Smooth muscle cell (in vitro differentiated cells): ENCODE results near the gene PAFAH1B2. TPM values are rescaled to one million over a fixed set of nuclear protein-coding genes. Genes with fewer than 3 reads are reported as not detected.
A peak's percentile ranks its signal among the peaks of the same experiment; 100 is the strongest.

Experiments used
- DNase-seq: peaks from one replicate; lab custom pipeline; 2025; ENCODE audit not compliant: unreplicated experiment; lab: John Stamatoyannopoulos, UW
- H2AFZ ChIP-seq: fragments of 200-600 bp; sonication (generic); 2 replicates; pipeline ENCODE4 v1.6.0; 2016; ENCODE audit warnings: antibody characterized with exemption, low read depth, mild to moderate bottlenecking
- H3F3A ChIP-seq: fragments of 200-600 bp; sonication (generic); 2 replicates; pipeline ENCODE4 v1.6.0; 2017; ENCODE audit warnings: antibody characterized with exemption, low read depth
- H3K27ac ChIP-seq: fragments of 200-600 bp; sonication (generic); 2 replicates; pipeline ENCODE4 v1.5.1; 2016; ENCODE audit warnings: low read depth, mild to moderate bottlenecking
- H3K27me3 ChIP-seq: fragments of 200-600 bp; sonication (generic); 2 replicates; pipeline ENCODE4 v1.6.1; 2016; ENCODE audit warnings: low read depth, mild to moderate bottlenecking
- H3K36me3 ChIP-seq: fragments of 200-600 bp; sonication (generic); 2 replicates; pipeline ENCODE4 v1.5.1; 2016; ENCODE audit warnings: low read depth
- H3K4me1 ChIP-seq: fragments of 200-600 bp; sonication (generic); 2 replicates; pipeline ENCODE4 v1.5.1; 2016; ENCODE audit warnings: low read depth
- H3K4me2 ChIP-seq: fragments of 200-600 bp; sonication (generic); 2 replicates; pipeline ENCODE4 v1.6.0; 2016; ENCODE audit warnings: mild to moderate bottlenecking
- H3K4me3 ChIP-seq: fragments of 200-600 bp; sonication (generic); 2 replicates; pipeline ENCODE4 v1.5.1; 2016; ENCODE audit warnings: mild to moderate bottlenecking
- H3K79me2 ChIP-seq: fragments of 200-600 bp; sonication (generic); 2 replicates; pipeline ENCODE4 v1.6.0; 2016; ENCODE audit warnings: low read depth, mild to moderate bottlenecking
- H3K9ac ChIP-seq: fragments of 200-600 bp; sonication (generic); 2 replicates; pipeline ENCODE4 v1.6.0; 2016; ENCODE audit warnings: low read depth
- H3K9me3 ChIP-seq: fragments of 200-600 bp; sonication (generic); replicated peaks from 2 replicates; pipeline ENCODE4 v1.5.1; 2016; ENCODE audit warnings: low read depth
- H4K20me1 ChIP-seq: fragments of 200-600 bp; sonication (generic); 2 replicates; pipeline ENCODE4 v1.6.0; 2016; ENCODE audit warnings: low read depth
- CTCF ChIP-seq: fragments of 200-600 bp; sonication (generic); IDR thresholded peaks from 2 replicates; pipeline ENCODE4 v1.5.1; 2017; ENCODE audit warnings: borderline replicate concordance, mild to moderate bottlenecking, antibody characterized with exemption; ENCODE audit not compliant: insufficient read depth, poor library complexity, severe bottlenecking
- WGBS: methylation state at CpG from one replicate; pipeline ENCODE4 v1.1.7; 2016; ENCODE audit warnings: low lambda C conversion rate; 5-methylcytosine and 5-hydroxymethylcytosine counted together
- polyA plus RNA-seq: library from polyadenylated mRNA; unstranded; fragments of >200 nt; fragmentation: Nextera tagmentation; extraction: Ambion mirVana; gene quantifications from 2 replicates; pipeline ENCODE4 v1.2.1, GENCODE V29; 2016
- total RNA-seq: library from RNA; depleted of rRNA; stranded (reverse); fragments of >200 nt; gene quantifications from 2 replicates; pipeline ENCODE4 v1.2.3, GENCODE V29; 2014

The PAFAH1B2 gene
- total and polyA plus RNA-seq, 2 experiments from 2014 or later: 30.7 to 146 TPM

DNA sequence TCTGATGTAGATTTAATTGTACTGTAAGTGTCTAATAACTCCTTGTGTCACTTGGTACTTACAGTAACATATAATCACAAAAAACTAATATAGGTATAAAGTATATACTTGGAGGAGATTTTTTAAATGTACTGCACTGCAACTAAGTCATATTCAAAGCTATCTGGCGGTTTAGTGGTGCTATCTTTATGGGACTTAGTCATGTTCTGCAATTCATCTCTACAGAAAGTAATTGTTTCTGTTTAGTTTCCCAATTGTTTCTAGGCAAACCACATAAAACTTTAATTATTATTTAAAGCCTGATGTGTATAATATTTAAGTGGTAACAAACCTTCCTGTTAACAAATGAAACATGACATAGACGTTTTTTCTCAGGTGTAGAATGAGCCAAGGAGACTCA, 8.0 kb downstream of the PAFAH1B2 start:
- no peaks in the 10 kb centered on the region for H3K36me3 ChIP-seq
- H3K4me2 ChIP-seq: no peak overlapping the region
- no peak for TF ChIP-seq CTCF
- H3K27ac ChIP-seq: peak overlapping the region; percentile 46
- no peak overlapping the region for H3K9ac ChIP-seq
- H3K9me3 ChIP-seq: no peaks in the 10 kb centered on the region
- no peaks in the 10 kb centered on the region for H3K4me1 ChIP-seq
- 35% methylated on average over 2 of the region's 2 CpGs for WGBS
- H4K20me1 ChIP-seq: peaks cover 100% of the 10 kb centered on the region
- no peaks in the 10 kb centered on the region for H3K27me3 ChIP-seq
- H3K79me2 ChIP-seq: peaks cover 100% of the 10 kb centered on the region
- no peak overlapping the region for H3K4me3 ChIP-seq
- no peak overlapping the region for H2AFZ ChIP-seq
- DNase-seq: no peak
- peaks cover 10% of the 10 kb centered on the region for H3F3A ChIP-seq

DNA sequence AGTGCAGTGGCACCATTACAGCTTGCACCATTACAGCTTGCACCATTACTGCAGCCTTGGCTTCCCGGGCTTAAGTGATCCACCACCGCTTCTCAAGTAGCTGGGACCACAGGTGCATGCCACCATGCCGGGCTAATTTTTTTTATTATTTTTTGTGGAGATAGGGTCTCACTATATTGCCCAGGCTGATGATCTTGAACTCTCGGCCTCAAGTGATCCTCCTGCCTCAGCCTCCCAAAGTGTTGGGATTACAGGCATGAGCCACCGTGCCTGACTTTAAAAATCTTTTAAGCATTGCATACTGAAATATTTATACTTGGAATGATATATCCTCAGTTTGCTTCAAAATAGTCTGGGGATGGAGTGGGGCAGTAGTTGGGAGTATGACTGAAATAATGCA, 10.4 kb downstream of the PAFAH1B2 start:
- no peak for TF ChIP-seq CTCF
- H3K4me3 ChIP-seq: no peak overlapping the region
- no peaks in the 10 kb centered on the region for H3K36me3 ChIP-seq
- no peak for DNase-seq
- WGBS: over 99% methylated on average over 5 of the region's 5 CpGs
- H3K9ac ChIP-seq: no peak overlapping the region
- H4K20me1 ChIP-seq: peaks cover 100% of the 10 kb centered on the region
- peaks cover 100% of the 10 kb centered on the region for H3K79me2 ChIP-seq
- peaks cover 10% of the 10 kb centered on the region for H3F3A ChIP-seq
- H2AFZ ChIP-seq: no peak overlapping the region
- no peak overlapping the region for H3K4me2 ChIP-seq
- H3K9me3 ChIP-seq: no peaks in the 10 kb centered on the region
- H3K4me1 ChIP-seq: no peaks in the 10 kb centered on the region
- no peak overlapping the region for H3K27ac ChIP-seq
- H3K27me3 ChIP-seq: no peaks in the 10 kb centered on the region

- WGBS: 95% methylated on average over 2 of the region's 2 CpGs
- H3K36me3 ChIP-seq: peaks cover 14% of the 10 kb centered on the region
- H4K20me1 ChIP-seq: peaks cover 100% of the 10 kb centered on the region
Measured at GRCh38 chr11:117157507-117157906, 13.4 kb downstream of the PAFAH1B2 start.

More at GRCh38 chr11:117157507-117157906, 13.4 kb downstream of the PAFAH1B2 start:
- no peak for DNase-seq
- H3K79me2 ChIP-seq: peaks cover 100% of the 10 kb centered on the region
- H3K4me3 ChIP-seq: no peak overlapping the region
- no peaks in the 10 kb centered on the region for H3K27me3 ChIP-seq
- H3K9me3 ChIP-seq: no peaks in the 10 kb centered on the region
- no peak for TF ChIP-seq CTCF
- no peak overlapping the region for H3K9ac ChIP-seq
- H3K4me2 ChIP-seq: no peak overlapping the region
- H3K4me1 ChIP-seq: no peaks in the 10 kb centered on the region
- H3F3A ChIP-seq: peaks cover 3% of the 10 kb centered on the region
- no peak overlapping the region for H3K27ac ChIP-seq
- H2AFZ ChIP-seq: no peak overlapping the region
